ENCODE data around the gene FRS3.

- TF ChIP-seq GATA2 (IDR thresholded peaks at IDR 0.05; ENCODE audit: low read depth, low read length) (no peak), GATA3 (IDR thresholded peaks at IDR 0.05; ENCODE audit: low read depth, low read length) (no peak)
Measured at GRCh38 chr6:41759106-41759904, 20.4 kb downstream of the FRS3 start.
